BE2C (cell line): Measurements from ENCODE around the gene XRCC6.
A peak's percentile ranks its signal among the peaks of the same experiment; 100 is the strongest.
"Not testable (repeated sequence)": the region's sequence is repeated elsewhere in the genome, so short reads cannot be mapped to it uniquely, and the experiment has no call there.

Experiments used
- DNase-seq: peaks from one replicate; pipeline ENCODE4 v3.0.0-alpha.2; 2020
- H3K27me3 ChIP-seq: fragments of 250-450 bp; sonication (Bioruptor Pico); 2 replicates; pipeline ENCODE4 v1.5.1; 2020; ENCODE audit warnings: mild to moderate bottlenecking
- H3K36me3 ChIP-seq: fragments of 250-450 bp; sonication (Bioruptor Pico); 2 replicates; pipeline ENCODE4 v1.5.1; 2020; ENCODE audit warnings: mild to moderate bottlenecking
- H3K4me1 ChIP-seq: fragments of 250-450 bp; sonication (Bioruptor Pico); 2 replicates; pipeline ENCODE4 v1.5.1; 2020
- H3K4me3 ChIP-seq: 2 replicates; pipeline ENCODE4 v1.5.1; 2011; ENCODE audit warnings: low read depth, low read length
- H3K9me3 ChIP-seq: fragments of 250-450 bp; sonication (Bioruptor Pico); 2 replicates; pipeline ENCODE4 v1.5.1; 2020
- TF ChIP-seq, protein P1 (sequence below): IDR thresholded peaks from 2 replicates; pipeline ENCODE4 v1.5.1; 2012; ENCODE audit warnings: mild to moderate bottlenecking, low read depth, low read length

Gene XRCC6

DNA sequence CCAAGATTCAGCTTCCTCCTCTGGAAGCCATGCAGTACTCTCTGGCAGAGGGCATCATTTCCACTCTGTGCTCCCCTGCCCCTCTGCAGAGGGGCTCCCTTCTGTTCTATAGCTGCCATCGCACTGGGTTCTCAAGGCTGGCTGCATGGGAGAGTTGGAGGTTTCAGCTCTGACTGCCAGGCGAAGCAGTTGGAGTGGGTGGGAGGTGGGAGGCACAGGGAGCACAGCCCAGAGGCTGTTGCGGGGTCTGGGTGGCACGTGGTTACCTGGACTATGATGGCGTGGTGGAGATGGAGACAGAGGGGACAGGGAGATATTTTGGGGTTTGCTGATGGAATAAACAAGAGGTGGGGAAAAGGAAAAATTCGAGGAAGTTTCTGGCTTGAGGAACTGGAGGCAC is 36.2 kb upstream of the XRCC6 start:
- Histone ChIP-seq H3K4me3 (no peak overlapping the region), H3K9me3 (no peaks in the 10 kb centered on the region), H3K4me1 (no peaks in the 10 kb centered on the region; the same call in 1 of the 2 replicates), H3K27me3 (no peaks in the 10 kb centered on the region), H3K36me3 (0 out of 2 replicates have a peak, but pooled peaks cover 3% of the 10 kb centered on the region)
- TF ChIP-seq, protein P1, sequence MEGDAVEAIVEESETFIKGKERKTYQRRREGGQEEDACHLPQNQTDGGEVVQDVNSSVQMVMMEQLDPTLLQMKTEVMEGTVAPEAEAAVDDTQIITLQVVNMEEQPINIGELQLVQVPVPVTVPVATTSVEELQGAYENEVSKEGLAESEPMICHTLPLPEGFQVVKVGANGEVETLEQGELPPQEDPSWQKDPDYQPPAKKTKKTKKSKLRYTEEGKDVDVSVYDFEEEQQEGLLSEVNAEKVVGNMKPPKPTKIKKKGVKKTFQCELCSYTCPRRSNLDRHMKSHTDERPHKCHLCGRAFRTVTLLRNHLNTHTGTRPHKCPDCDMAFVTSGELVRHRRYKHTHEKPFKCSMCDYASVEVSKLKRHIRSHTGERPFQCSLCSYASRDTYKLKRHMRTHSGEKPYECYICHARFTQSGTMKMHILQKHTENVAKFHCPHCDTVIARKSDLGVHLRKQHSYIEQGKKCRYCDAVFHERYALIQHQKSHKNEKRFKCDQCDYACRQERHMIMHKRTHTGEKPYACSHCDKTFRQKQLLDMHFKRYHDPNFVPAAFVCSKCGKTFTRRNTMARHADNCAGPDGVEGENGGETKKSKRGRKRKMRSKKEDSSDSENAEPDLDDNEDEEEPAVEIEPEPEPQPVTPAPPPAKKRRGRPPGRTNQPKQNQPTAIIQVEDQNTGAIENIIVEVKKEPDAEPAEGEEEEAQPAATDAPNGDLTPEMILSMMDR, result no peak
- DNase-seq, result no peak

DNA sequence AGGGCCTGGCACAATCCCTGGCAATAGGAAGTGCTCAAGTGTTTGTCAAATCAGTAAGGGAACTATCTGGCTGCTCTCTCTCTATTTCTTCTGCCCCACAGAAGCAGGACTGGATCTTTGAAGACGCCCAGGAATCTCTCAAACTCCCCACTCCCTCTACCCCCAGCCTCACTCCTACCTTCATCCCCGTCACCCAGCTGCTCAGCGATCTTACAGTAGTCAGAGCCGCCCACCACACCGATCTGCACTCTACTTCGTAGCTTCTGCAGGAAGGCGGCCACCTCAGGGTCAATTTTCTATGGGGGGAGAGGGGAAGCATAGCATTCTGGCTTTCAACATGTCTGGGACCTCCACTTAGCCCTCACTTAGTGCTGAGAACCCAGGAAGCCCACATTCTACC is 35.2 kb upstream of the XRCC6 start:
- Histone ChIP-seq H3K36me3 (0 out of 2 replicates have a peak, but pooled peaks cover 3% of the 10 kb centered on the region), H3K9me3 (no peaks in the 10 kb centered on the region), H3K27me3 (no peaks in the 10 kb centered on the region), H3K4me1 (no peaks in the 10 kb centered on the region; the same call in 1 of the 2 replicates), H3K4me3 (no peak overlapping the region)
- no peak for DNase-seq
- TF ChIP-seq, protein P1, result no peak

- H3K36me3 ChIP-seq, result 0 out of 2 replicates have a peak, but pooled peaks cover 3% of the 10 kb centered on the region
- no peak for DNase-seq
- no peak overlapping the region for H3K4me3 ChIP-seq
- TF ChIP-seq, protein P1, result no peak
- H3K9me3 ChIP-seq, result no peaks in the 10 kb centered on the region
- H3K4me1 ChIP-seq, result no peaks in the 10 kb centered on the region; the same call in 1 of the 2 replicates
- H3K27me3 ChIP-seq, result no peaks in the 10 kb centered on the region
These were observed 33.8 kb upstream of the XRCC6 start for GRCh38 chr22:41587347-41587723.

DNA sequence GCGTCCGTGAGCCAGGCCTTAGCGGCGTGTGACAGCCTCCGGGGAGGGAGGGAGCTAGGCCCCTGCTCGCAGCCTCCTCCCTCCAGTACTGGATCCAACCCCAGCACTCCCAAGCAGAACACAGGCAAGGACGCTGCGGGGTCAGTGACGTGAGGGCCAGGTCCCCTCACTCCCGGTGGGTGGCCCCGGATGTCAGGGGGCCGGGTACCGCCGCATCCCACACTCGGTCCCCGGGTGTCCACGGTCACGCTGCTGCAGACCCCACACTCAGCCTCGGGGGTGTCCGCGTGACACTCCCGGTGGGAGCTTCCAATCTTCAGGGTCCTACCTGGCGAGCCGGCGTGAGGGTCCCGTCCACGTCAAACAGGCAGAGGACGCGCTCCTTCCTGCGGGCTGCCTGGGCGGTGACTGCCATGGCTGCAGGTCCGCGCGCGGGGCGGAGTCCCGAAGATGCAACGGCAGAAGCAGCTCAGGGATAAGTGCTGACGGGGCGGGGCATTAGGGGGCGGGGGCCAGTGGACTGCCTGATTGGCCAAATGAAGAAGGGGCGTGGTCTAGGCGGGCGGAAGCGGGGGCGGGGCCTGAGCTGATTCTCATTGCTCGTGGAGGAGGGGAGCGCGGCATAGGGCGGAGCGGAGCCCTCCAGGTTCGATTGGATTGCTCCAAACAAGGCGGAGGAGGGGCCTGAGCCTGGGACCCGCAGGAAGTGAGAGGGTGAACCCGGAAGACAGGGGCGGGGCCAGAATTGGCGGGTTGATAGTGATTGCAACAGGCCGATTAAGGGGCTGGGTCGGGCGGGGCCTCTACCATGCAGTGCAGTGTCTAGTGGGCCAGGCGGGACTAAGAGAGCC is 31.5 kb upstream of the XRCC6 start, which contains the start of gene PMM1:
PMM1 (minus strand) TSS at position 450 of the 851 bp plus-strand sequence; CDS start at position 415, 35 bp downstream.
- TF ChIP-seq, protein P1, result no peak
- no peaks in the 10 kb centered on the region; the same call in 1 of the 2 replicates for H3K4me1 ChIP-seq
- peak within 1 kb of the TSS; percentile 89 for H3K4me3 ChIP-seq
- DNase-seq, result peak; percentile 100
- H3K27me3 ChIP-seq, result no peaks in the 10 kb centered on the region
- H3K36me3 ChIP-seq, result no peaks in the 10 kb centered on the region
- H3K9me3 ChIP-seq, result no peaks in the 10 kb centered on the region

DNA sequence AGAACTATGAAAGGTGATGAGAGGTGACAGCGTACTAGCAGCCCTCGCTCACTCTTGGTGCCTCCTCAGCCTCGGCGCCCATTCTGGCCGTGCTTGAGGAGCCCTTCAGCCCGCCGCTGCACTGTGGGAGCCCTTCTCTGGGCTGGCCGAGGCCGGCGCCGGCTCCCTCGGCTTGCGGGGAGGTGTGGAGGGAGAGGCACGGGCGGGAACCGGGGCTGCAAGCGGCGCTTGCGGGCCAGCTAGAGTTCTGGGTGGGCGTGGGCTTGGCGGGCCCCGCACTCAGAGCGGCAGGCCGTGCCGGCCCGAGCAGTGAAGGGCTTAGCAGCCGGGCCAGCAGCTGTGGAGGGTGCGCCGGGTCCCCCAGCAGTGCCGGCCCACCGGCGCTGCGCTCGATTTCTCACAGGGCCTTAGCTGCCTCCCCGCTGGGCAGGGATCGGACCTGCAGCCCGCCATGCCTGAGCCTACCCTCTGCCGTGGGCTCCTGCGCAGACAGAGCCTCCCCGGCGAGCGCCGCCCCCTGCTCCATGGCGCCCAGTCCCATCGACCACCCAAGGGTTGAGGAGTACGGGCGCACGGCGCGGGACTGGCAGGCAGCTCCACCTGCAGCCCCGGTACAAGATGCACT is 27.6 kb upstream of the XRCC6 start:
- not testable (repeated sequence) for H3K4me3 ChIP-seq, H3K9me3 ChIP-seq, H3K27me3 ChIP-seq, H3K36me3 ChIP-seq, DNase-seq
- H3K4me1 ChIP-seq, result peaks cover 15% of the 10 kb centered on the region

GRCh38 chr22:41595703-41596102 is 25.4 kb upstream of the XRCC6 start:
- H3K9me3 ChIP-seq, result no peaks in the 10 kb centered on the region
- H3K4me1 ChIP-seq, result peaks cover 15% of the 10 kb centered on the region
- H3K27me3 ChIP-seq, result no peaks in the 10 kb centered on the region
- no peak for DNase-seq
- TF ChIP-seq, protein P1, result no peak
- peaks cover 7% of the 10 kb centered on the region for H3K36me3 ChIP-seq
- H3K4me3 ChIP-seq, result no peak overlapping the region
